ENCODE data around the gene TPH2.

TPH2 gene

GRCh38 chr12:71938728-71939385 lies at the start of gene TPH2:
TPH2 (plus strand) TSS chr12:71938845; CDS start chr12:71938987, 142 bp downstream.
- in situ Hi-C loops (cut with HindIII; ENCODE audit: low pct_ligation_motif_present, low pct_unique_long_range_greater_than_20kb, low sequenced_read_pairs) = no loop called here
- peak; percentile 92 for DNase-seq

- in situ Hi-C loops (cut with HindIII; ENCODE audit: low pct_ligation_motif_present, low pct_unique_long_range_greater_than_20kb, low sequenced_read_pairs) = no loop called here
These were observed 48.2 kb upstream of the TPH2 start for GRCh38 chr12:71890475-71890874.

GRCh38 chr12:71892059-71892458 lies 46.6 kb upstream of the TPH2 start:
- in situ Hi-C loops (cut with HindIII; ENCODE audit: low pct_ligation_motif_present, low pct_unique_long_range_greater_than_20kb, low sequenced_read_pairs) = no loop called here
- no peak for DNase-seq

More at GRCh38 chr12:71890475-71890874, 48.2 kb upstream of the TPH2 start:
- no peak for DNase-seq

GRCh38 chr12:71896205-71896882 lies 42.3 kb upstream of the TPH2 start:
- in situ Hi-C loops (cut with HindIII; ENCODE audit: low pct_ligation_motif_present, low pct_unique_long_range_greater_than_20kb, low sequenced_read_pairs) = no loop called here
- DNase-seq = no peak

- in situ Hi-C loops (cut with HindIII; ENCODE audit: low pct_ligation_motif_present, low pct_unique_long_range_greater_than_20kb, low sequenced_read_pairs) = no loop called here
- DNase-seq = peak; percentile 47
These were observed 38.6 kb upstream of the TPH2 start for GRCh38 chr12:71900091-71900490.

- no peak for DNase-seq
- in situ Hi-C loops (cut with HindIII; ENCODE audit: low pct_ligation_motif_present, low pct_unique_long_range_greater_than_20kb, low sequenced_read_pairs) = no loop called here
These were observed 34.0 kb upstream of the TPH2 start for GRCh38 chr12:71904629-71905028.

GRCh38 chr12:71935594-71935993 lies 3.1 kb upstream of the TPH2 start:
- in situ Hi-C loops (cut with HindIII; ENCODE audit: low pct_ligation_motif_present, low pct_unique_long_range_greater_than_20kb, low sequenced_read_pairs) = no loop called here
- no peak for DNase-seq

- in situ Hi-C loops (cut with HindIII; ENCODE audit: low pct_ligation_motif_present, low pct_unique_long_range_greater_than_20kb, low sequenced_read_pairs) = no loop called here
- no peak for DNase-seq
These were observed 1.4 kb downstream of the TPH2 start for GRCh38 chr12:71940068-71940467.

GRCh38 chr12:71941174-71941573 lies 2.5 kb downstream of the TPH2 start:
- in situ Hi-C loops (cut with HindIII; ENCODE audit: low pct_ligation_motif_present, low pct_unique_long_range_greater_than_20kb, low sequenced_read_pairs) = no loop called here
- DNase-seq = no peak

- DNase-seq = no peak
- in situ Hi-C loops (cut with HindIII; ENCODE audit: low pct_ligation_motif_present, low pct_unique_long_range_greater_than_20kb, low sequenced_read_pairs) = no loop called here
These were observed 3.6 kb downstream of the TPH2 start for GRCh38 chr12:71942259-71942658.

- in situ Hi-C loops (cut with HindIII; ENCODE audit: low pct_ligation_motif_present, low pct_unique_long_range_greater_than_20kb, low sequenced_read_pairs) = no loop called here
- DNase-seq = no peak
These were observed 4.1 kb downstream of the TPH2 start for GRCh38 chr12:71942703-71943102.

- DNase-seq = no peak
- in situ Hi-C loops (cut with HindIII; ENCODE audit: low pct_ligation_motif_present, low pct_unique_long_range_greater_than_20kb, low sequenced_read_pairs) = no loop called here
These were observed 6.5 kb downstream of the TPH2 start for GRCh38 chr12:71945121-71945520.

- in situ Hi-C loops (cut with HindIII; ENCODE audit: low pct_ligation_motif_present, low pct_unique_long_range_greater_than_20kb, low sequenced_read_pairs) = no loop called here
- DNase-seq = no peak
These were observed 7.2 kb downstream of the TPH2 start for GRCh38 chr12:71945883-71946282.

- in situ Hi-C loops (cut with HindIII; ENCODE audit: low pct_ligation_motif_present, low pct_unique_long_range_greater_than_20kb, low sequenced_read_pairs) = no loop called here
- no peak for DNase-seq
These were observed 9.0 kb downstream of the TPH2 start for GRCh38 chr12:71947645-71948105.

- DNase-seq = no peak
- in situ Hi-C loops (cut with HindIII; ENCODE audit: low pct_ligation_motif_present, low pct_unique_long_range_greater_than_20kb, low sequenced_read_pairs) = no loop called here
These were observed 9.7 kb downstream of the TPH2 start for GRCh38 chr12:71948390-71948789.

- in situ Hi-C loops (cut with HindIII; ENCODE audit: low pct_ligation_motif_present, low pct_unique_long_range_greater_than_20kb, low sequenced_read_pairs) = no loop called here
- no peak for DNase-seq
These were observed 11.0 kb downstream of the TPH2 start for GRCh38 chr12:71949646-71950045.

GRCh38 chr12:71950404-71950803 lies 11.8 kb downstream of the TPH2 start:
- in situ Hi-C loops (cut with HindIII; ENCODE audit: low pct_ligation_motif_present, low pct_unique_long_range_greater_than_20kb, low sequenced_read_pairs) = no loop called here

GRCh38 chr12:71950819-71951218 lies 12.2 kb downstream of the TPH2 start:
- DNase-seq = no peak
- in situ Hi-C loops (cut with HindIII; ENCODE audit: low pct_ligation_motif_present, low pct_unique_long_range_greater_than_20kb, low sequenced_read_pairs) = no loop called here

More at GRCh38 chr12:71950404-71950803, 11.8 kb downstream of the TPH2 start:
- DNase-seq = no peak

- no peak for DNase-seq
- in situ Hi-C loops (cut with HindIII; ENCODE audit: low pct_ligation_motif_present, low pct_unique_long_range_greater_than_20kb, low sequenced_read_pairs) = no loop called here
These were observed 15.6 kb downstream of the TPH2 start for GRCh38 chr12:71954083-71954778.

All from ACHN (cell line).